Kidney glomerular epithelial cell (primary cell): ENCODE results near the gene MAP4K3.
"Not testable (repeated sequence)": the region's sequence is repeated elsewhere in the genome, so short reads cannot be mapped to it uniquely, and the experiment has no call there.

Experiments used
- DNase-seq: peaks from one replicate; lab custom pipeline; 2025; lab: John Stamatoyannopoulos, UW

Gene MAP4K3

DNA sequence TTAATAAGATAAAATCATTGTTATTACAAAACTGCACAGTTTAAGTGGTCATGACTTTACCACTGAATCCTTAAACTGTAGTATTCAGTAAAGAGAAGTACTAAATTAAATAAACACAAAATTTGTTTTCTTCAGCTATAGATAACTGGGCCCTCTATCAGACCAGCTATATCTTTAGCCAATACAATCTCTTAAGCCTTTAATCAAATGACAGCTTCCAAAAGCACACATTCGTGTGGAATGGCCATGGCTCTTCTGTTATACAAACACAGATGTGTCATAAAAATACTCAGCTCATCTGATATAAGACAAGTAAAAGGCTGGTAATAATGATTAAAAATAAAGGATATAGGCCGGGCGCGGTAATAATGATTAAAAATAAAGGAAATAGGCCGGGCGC is 135.7 kb downstream of the MAP4K3 start:
- DNase-seq, result no peak

DNA sequence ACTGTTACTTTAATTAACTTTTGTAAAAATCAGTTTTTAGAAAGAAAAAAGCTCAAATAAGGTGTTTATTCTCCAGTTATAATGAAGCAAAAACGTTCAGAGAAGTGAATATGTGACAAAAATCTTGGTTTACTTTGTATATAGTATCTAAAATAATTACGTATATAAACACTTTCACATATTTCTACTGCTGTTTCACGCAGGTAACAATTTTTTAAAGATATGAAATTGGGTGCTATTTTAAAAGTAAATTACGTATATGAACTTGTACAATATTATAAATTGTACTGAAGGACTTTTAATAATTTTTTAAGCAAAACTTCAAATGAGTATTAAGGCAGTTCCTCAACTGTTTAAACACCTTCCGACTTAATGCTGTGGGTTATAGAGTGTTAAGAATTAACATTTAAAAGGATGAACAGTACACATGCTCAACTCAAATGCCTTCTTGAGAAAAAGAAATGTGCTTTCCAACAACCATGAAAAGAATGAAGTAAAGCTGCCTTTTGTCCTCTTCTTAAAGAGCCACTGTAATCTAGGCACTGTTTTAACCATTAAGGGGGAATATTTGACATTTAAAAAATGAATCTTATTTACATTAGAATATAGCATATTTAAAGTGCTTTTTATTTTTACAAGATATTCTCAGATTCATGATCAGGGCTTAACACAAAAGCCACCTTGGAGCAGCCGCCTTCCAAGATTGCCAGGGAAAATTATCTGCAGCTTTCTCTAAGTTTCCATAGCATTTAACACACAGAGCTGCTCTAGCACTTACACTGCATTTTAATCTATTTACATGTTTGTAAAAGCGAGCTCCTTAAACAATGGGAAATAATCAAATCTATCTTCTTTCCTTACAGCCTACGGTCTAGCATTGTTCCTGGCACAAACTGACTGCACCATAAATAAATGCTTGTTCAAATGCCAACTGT is 136.8 kb downstream of the MAP4K3 start:
- no peak for DNase-seq

- no peak for DNase-seq
Measured at GRCh38 chr2:39290433-39290832, 146.7 kb downstream of the MAP4K3 start.

- DNase-seq, result no peak
Measured at GRCh38 chr2:39289609-39290008, 147.5 kb downstream of the MAP4K3 start.

DNA sequence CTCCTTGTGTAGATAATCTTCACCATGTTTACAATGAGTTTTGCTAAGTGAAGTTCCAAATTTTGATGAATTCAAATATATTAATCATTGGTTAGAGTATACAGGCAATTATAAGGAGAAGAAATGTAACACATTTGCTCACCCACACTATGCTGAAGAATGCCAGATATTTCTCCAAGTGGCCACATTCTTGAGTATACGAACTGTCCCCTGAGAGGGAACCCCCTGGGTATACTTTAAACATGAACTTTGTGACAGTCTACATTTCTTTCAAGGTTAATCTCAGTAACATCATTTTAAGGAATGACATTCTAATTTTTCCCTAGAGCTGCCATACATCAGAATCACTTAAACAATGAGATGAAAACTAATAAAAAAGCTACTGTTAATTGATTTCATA is 153.5 kb downstream of the MAP4K3 start:
- no peak for DNase-seq

GRCh38 chr2:39281391-39281790 is 155.7 kb downstream of the MAP4K3 start:
- DNase-seq, result no peak

DNA sequence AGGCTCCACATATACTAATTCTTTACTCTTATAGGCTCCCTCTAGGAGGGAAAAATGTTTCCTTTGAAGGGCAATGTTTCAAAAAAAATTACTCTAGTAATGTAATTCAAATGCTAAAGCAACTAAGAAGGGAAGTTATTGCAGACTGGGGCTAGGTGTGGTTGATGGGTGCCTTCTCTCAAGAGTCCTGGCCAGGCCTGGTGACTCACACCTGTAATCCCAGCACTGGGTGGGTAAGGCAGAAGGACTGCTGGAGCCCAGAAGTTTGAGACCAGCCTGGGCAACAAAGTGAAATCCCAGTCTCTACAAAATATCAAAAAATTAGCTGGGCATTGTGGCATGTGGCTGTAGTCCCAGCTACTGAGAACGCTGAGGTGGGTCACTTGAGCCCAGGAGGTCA is 162.1 kb downstream of the MAP4K3 start:
- no peak for DNase-seq

GRCh38 chr2:39269941-39270340 is 167.1 kb downstream of the MAP4K3 start:
- DNase-seq, result no peak

- DNase-seq, result no peak
Measured at GRCh38 chr2:39266916-39267434, 170.1 kb downstream of the MAP4K3 start.

GRCh38 chr2:39266139-39266805 is 170.8 kb downstream of the MAP4K3 start:
- DNase-seq, result no peak

- no peak for DNase-seq
Measured at GRCh38 chr2:39265315-39265714, 171.8 kb downstream of the MAP4K3 start.

- DNase-seq, result no peak
Measured at GRCh38 chr2:39264733-39265132, 172.4 kb downstream of the MAP4K3 start.

DNA sequence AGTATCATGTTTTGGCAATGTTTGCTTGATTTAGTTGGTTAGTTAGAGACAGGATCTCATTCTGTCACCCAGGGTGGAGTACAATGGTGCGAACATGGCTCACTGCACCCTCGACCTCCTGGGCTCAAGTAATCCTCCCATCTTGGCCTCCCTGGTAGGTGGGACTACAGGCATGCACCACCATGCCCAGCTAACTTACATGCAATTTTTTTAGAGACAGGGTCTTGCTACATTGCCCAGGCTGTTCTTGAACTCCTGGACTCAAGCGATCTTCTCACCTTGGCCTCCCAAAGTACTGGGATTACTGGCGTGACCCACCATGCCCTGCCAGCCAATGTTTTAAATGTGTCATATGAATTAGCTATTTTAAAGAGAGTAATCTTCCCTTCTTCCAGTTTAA is 177.0 kb downstream of the MAP4K3 start:
- no peak for DNase-seq

DNA sequence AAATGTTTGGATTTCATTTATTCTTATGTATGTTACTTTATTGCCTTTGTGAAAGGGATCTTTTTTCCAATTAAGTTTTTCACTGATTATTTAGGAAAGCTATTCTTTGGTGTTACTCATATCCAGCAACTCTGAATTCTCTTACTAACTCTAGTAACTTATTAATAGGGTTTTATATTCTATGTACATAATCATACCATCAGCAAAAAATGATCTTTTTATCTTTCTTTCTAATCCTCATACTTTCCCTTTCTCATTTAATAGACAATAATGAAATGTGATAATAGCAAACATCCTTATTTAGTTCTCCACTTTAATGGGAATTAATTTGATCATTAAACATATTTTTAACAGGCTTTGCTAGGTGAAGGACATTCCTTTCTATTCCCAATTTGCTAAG is 181.0 kb downstream of the MAP4K3 start:
- no peak for DNase-seq

DNA sequence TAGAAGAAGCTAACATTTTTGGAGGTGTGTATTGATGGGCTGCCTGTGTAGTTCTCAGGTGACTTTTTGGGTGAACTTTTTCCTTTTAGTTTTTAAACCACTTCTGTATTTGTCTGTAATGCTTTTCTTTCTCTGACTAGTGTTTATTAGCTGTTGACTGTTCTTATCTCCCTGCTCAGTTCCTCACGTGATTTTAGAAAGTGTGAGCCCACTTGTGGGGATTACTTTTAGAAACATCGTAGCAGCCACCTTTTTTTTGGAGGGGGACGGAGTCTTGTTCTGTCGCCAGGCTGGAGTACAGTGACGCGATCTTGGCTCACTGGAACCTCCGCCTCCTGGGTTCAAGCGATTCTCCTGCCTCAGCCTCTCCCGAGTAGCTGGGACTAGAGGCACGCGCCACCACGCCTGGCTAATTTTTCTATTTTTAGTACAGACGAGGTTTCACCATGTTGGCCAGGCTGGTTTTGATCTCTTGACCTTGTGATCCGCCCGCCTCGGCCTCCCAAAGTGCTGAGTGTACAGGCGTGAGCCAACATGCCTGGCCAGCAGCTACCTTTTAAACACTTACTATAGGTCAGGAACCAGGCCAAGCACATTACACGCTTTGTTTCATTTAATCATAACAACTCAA is 184.1 kb downstream of the MAP4K3 start:
- DNase-seq, result no peak

- DNase-seq, result no peak
Measured at GRCh38 chr2:39247512-39248043, 189.5 kb downstream of the MAP4K3 start.

- DNase-seq, result no peak
Measured at GRCh38 chr2:39246382-39246980, 190.6 kb downstream of the MAP4K3 start.

GRCh38 chr2:39244963-39245625 is 192.0 kb downstream of the MAP4K3 start:
- DNase-seq, result not testable (repeated sequence)

DNA sequence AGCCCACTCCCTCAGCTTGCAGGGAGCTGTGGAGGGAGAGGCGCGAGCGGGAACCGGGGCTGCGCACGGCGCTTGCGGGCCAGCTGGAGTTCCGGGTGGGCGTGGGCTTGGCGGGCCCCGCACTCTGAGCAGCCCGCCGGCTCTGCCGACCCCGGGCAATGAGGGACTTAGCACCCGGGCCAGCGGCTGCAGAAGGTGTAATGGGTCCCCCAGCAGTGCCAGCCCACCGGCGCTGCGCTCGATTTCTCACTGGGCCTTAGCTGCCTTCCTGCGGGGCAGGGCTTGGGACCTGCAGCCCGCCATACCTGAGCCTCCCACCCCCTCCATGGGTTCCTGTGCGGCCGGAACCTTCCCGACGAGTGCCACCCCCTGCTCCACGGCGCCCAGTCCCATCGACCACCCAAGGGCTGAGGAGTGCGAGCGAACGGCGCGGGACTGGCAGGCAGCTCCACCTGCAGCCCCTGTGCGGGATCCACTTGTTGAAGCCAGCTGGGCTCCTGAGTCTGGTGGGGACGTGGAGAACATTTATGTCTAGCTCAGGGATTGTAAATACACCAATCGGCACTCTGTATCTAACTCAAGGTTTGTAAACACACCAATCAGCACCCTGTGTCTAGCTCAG is 192.7 kb downstream of the MAP4K3 start:
- DNase-seq, result not testable (repeated sequence)

DNA sequence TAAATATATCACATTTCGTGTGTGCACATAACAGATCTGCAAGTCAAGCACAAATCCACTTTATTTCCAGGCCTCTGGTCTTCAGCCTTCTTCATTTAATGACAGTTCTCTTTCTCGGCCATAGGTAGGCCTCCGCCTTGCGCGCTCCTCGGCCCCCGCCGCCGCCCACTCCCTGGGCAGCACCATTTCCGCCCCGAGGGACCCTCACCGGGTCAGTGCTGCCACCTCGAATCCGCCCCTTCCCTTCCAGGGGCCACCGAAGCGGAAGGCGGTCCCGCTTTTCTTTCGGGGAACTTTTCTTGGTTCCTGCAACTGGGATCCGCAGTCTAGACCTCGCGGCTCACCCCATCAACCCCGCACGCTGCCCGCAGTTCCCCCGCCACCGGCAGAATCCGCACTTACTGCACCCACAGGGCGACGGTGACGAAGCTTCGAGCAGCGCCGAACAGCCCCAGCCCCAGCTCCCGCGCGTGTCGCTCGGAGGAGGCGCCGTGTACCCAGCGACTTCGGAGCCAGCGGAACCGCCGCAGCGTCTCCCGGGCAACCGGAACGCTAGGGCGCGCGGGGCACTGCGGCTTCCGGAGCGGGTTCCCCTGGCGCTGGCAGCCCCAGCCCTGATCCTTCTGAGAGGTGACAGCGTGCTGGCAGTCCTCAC is 193.5 kb downstream of the MAP4K3 start, which contains the start of gene CDKL4:
Gene CDKL4, minus strand, starts transcription at position 502 of the 655 bp plus-strand sequence.
- no peak for DNase-seq
